DOHH2 (cell line): ENCODE measurements around the gene CACNA1I.

Source experiments
- H3F3A ChIP-seq: fragments of 200-600 bp; sonication (generic), shearing (Covaris generic); 2 replicates; pipeline ENCODE4 v1.6.0; 2016; ENCODE audit warnings: antibody characterized with exemption, mild to moderate bottlenecking; ENCODE audit not compliant: control insufficient read depth, insufficient read depth
- H3K27ac ChIP-seq: fragments of 200-600 bp; sonication (generic); 2 replicates; pipeline ENCODE4 v1.5.1; 2014; ENCODE audit warnings: low read depth, mild to moderate bottlenecking, low read length, moderate library complexity
- H3K27me3 ChIP-seq: fragments of 200-600 bp; sonication (generic); 2 replicates; pipeline ENCODE4 v1.6.1; 2014; ENCODE audit warnings: mild to moderate bottlenecking, low read length, mixed read lengths; ENCODE audit not compliant: control insufficient read depth
- H3K36me3 ChIP-seq: fragments of 200-600 bp; sonication (generic); 2 replicates; pipeline ENCODE4 v1.6.1; 2014; ENCODE audit warnings: mild to moderate bottlenecking, low read length, moderate library complexity, mixed read lengths; ENCODE audit not compliant: control insufficient read depth
- H3K4me1 ChIP-seq: fragments of 200-600 bp; sonication (generic); 2 replicates; pipeline ENCODE4 v1.6.1; 2014; ENCODE audit warnings: mild to moderate bottlenecking, low read length, mixed read lengths; ENCODE audit not compliant: control insufficient read depth
- H3K4me2 ChIP-seq: fragments of 200-600 bp; sonication (generic); 2 replicates; pipeline ENCODE4 v1.6.0; 2014; ENCODE audit warnings: mild to moderate bottlenecking, low read length, moderate library complexity
- H3K4me3 ChIP-seq: fragments of 200-600 bp; sonication (generic); 2 replicates; pipeline ENCODE4 v1.5.1; 2014; ENCODE audit warnings: mild to moderate bottlenecking, low read length, mixed read lengths
- H3K79me2 ChIP-seq: fragments of 200-600 bp; sonication (generic); 2 replicates; pipeline ENCODE4 v1.6.1; 2014; ENCODE audit warnings: mild to moderate bottlenecking, low read length, mixed read lengths; ENCODE audit not compliant: control insufficient read depth
- H3K9me2 ChIP-seq: fragments of 200-600 bp; sonication (generic); replicated peaks from 2 replicates; pipeline ENCODE4 v1.6.1; 2014; ENCODE audit warnings: mild to moderate bottlenecking, low read length, mixed read lengths; ENCODE audit not compliant: control insufficient read depth
- H3K9me3 ChIP-seq: fragments of 200-600 bp; sonication (generic); 2 replicates; pipeline ENCODE4 v1.6.1; 2014; ENCODE audit warnings: antibody characterized with exemption, low read length, mixed read lengths; ENCODE audit not compliant: control insufficient read depth, insufficient read depth
- H4K20me1 ChIP-seq: fragments of 200-600 bp; sonication (generic); 2 replicates; pipeline ENCODE4 v1.6.0; 2014; ENCODE audit warnings: low read depth, mild to moderate bottlenecking, antibody characterized with exemption, low read length, moderate library complexity; ENCODE audit not compliant: control insufficient read depth, insufficient read depth
- EZH2phosphoT487 ChIP-seq: fragments of 200-600 bp; sonication (generic); IDR thresholded peaks from 2 replicates; pipeline ENCODE4 v1.6.1; 2017; ENCODE audit warnings: borderline replicate concordance, mild to moderate bottlenecking, antibody characterized with exemption, low read length, moderate library complexity, mixed read lengths
- TF ChIP-seq, protein P1 (sequence below): fragments of 200-600 bp; sonication (generic); IDR thresholded peaks from one replicate; pipeline ENCODE4 v1.5.1; 2014; ENCODE audit warnings: antibody characterized with exemption, mild to moderate bottlenecking, low read depth, low read length; ENCODE audit not compliant: poor library complexity, severe bottlenecking

CACNA1I gene

DNA sequence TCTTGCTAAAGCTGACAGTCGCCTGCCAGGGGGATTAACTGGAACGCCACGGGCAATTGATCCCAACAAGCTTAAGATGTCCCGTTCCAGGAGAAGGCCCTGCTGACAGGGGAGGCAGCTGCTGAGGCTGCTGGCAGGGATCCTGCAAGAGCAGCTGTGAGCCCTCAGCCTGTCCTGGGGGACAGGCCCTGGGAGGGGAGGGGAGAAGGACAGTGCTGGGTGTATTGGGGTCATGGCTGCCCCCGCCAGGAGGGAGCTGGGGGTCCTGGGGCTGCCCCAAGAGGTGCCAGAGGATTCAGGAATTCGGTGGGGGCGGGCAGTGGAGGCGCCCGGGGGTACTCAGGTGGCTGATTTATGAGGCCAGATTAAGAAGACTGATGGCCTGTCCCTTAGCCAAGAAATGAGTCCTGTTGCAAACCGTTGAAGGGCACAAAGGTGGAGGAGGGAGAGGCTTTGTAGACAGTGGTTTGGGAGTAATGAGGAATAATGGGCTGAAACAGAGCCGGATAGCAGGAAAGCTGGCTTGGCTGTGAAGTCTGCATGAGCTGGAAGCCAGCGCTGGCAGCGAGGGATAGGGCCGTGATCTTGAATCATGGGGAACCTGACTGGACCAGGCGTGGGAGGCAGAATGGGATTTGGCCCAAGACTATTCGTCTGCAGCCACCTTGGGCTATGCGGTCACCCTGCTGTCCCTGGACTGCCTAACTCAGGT is 133.5 kb downstream of the CACNA1I start:
- Histone ChIP-seq H3K4me2 (no peak overlapping the region), H3K9me3 (no peaks in the 10 kb centered on the region), H3K9me2 (no peaks in the 10 kb centered on the region), H3F3A (no peaks in the 10 kb centered on the region), H3K36me3 (no peaks in the 10 kb centered on the region), H3K79me2 (no peaks in the 10 kb centered on the region), H4K20me1 (no peaks in the 10 kb centered on the region), H3K27me3 (no peaks in the 10 kb centered on the region), H3K4me1 (no peaks in the 10 kb centered on the region), H3K4me3 (no peak overlapping the region), H3K27ac (no peak overlapping the region)
- TF ChIP-seq, protein P1, sequence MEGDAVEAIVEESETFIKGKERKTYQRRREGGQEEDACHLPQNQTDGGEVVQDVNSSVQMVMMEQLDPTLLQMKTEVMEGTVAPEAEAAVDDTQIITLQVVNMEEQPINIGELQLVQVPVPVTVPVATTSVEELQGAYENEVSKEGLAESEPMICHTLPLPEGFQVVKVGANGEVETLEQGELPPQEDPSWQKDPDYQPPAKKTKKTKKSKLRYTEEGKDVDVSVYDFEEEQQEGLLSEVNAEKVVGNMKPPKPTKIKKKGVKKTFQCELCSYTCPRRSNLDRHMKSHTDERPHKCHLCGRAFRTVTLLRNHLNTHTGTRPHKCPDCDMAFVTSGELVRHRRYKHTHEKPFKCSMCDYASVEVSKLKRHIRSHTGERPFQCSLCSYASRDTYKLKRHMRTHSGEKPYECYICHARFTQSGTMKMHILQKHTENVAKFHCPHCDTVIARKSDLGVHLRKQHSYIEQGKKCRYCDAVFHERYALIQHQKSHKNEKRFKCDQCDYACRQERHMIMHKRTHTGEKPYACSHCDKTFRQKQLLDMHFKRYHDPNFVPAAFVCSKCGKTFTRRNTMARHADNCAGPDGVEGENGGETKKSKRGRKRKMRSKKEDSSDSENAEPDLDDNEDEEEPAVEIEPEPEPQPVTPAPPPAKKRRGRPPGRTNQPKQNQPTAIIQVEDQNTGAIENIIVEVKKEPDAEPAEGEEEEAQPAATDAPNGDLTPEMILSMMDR, result no peak
- no peak for TF ChIP-seq EZH2phosphoT487

DNA sequence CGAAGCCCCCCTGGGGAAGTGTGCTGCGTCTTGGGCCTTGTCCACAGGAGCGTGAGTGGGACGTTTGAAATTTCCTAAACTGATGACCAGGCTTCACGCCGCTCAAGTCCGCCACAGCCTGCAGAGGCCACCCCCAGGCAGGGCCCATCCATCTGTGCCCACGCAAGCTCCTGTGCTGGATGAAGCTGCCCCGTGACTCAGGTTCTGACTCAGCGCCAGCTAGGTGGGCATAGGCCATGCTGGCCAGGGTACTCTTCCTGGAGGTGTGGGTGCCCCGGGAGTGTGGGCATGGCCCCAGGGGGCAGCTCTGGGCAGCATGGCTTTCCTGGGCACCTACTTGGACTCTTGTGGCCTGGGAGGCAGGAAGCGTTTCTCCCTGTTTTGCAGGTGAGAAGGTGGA is 134.8 kb downstream of the CACNA1I start:
- no peaks in the 10 kb centered on the region for H3K9me3 ChIP-seq
- H3K36me3 ChIP-seq, result no peaks in the 10 kb centered on the region
- H4K20me1 ChIP-seq, result no peaks in the 10 kb centered on the region
- H3K9me2 ChIP-seq, result no peaks in the 10 kb centered on the region
- H3K4me2 ChIP-seq, result no peak overlapping the region
- H3K4me1 ChIP-seq, result no peaks in the 10 kb centered on the region
- TF ChIP-seq, protein P1, result no peak
- TF ChIP-seq EZH2phosphoT487, result no peak
- no peaks in the 10 kb centered on the region for H3K79me2 ChIP-seq
- H3F3A ChIP-seq, result no peaks in the 10 kb centered on the region
- no peaks in the 10 kb centered on the region for H3K27me3 ChIP-seq
- H3K27ac ChIP-seq, result no peak overlapping the region
- no peak overlapping the region for H3K4me3 ChIP-seq

DNA sequence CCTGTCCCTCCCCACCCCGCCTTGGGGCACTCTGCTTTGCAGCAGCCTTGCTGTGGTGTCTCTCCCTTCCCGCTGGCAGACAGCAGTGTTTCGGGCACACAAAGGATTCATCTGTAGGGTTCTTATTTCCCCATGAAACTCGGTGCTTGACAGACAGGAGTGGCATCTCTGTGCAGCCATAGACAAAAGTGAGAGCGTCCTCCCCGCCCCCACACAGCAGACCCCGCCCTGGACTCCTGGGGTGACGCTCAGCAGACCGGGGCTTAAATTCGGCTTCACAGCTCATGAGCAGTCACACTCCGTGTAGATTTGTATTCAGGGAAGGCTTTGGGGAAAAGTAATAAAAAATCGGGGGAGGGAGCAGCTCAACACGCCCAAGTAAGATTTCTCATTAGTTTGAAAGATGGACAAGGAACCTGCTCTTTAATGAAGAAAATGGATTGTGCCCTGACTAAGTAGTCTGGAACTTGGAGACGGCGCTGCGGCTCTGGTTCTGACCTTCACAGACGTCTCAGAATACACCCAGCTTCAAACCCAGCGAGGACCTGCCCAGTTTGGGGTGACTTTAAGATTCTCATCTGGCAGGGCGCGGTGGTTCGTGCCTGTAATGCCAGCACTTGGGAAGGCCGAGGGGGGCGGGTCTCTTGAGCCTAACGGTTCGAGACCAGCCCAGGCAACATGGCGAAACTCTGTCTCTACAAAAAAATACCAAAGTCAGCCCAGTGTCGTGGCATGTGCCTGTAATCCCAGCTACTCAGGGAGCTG is 136.0 kb downstream of the CACNA1I start:
- Histone ChIP-seq H3K4me3 (no peak overlapping the region), H3K9me2 (no peaks in the 10 kb centered on the region), H3K79me2 (no peaks in the 10 kb centered on the region), H3K4me2 (no peak overlapping the region), H3K27ac (no peak overlapping the region), H3F3A (no peaks in the 10 kb centered on the region), H3K9me3 (no peaks in the 10 kb centered on the region), H3K27me3 (no peaks in the 10 kb centered on the region), H4K20me1 (no peaks in the 10 kb centered on the region), H3K36me3 (no peaks in the 10 kb centered on the region), H3K4me1 (no peaks in the 10 kb centered on the region)
- TF ChIP-seq EZH2phosphoT487, result no peak

DNA sequence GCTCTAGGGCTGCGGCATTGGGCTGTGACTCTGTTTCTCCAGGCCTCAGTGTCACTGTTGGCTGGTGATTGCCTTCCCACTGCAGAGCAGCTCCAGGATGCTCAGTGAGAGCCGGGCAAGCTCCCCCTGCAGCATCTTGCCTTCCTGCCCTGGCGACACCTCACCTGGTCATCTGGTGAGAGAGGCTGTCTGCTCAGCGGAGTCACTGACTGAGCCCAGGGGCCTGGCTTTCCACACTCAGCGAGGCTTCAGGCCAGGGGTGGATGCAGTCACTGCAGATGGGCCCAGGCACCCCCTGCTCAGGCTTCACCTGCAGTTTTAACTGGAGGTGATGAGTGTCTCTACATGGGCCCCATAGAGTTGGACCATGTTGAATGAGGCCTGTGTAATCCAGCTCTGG is 136.8 kb downstream of the CACNA1I start:
- no peak overlapping the region for H3K27ac ChIP-seq
- H3K4me3 ChIP-seq, result no peak overlapping the region
- H3K4me2 ChIP-seq, result no peak overlapping the region
- H3K4me1 ChIP-seq, result no peaks in the 10 kb centered on the region
- no peaks in the 10 kb centered on the region for H3F3A ChIP-seq
- TF ChIP-seq, protein P1, result no peak
- TF ChIP-seq EZH2phosphoT487, result no peak
- no peaks in the 10 kb centered on the region for H3K9me3 ChIP-seq
- no peaks in the 10 kb centered on the region for H3K36me3 ChIP-seq
- H4K20me1 ChIP-seq, result no peaks in the 10 kb centered on the region
- no peaks in the 10 kb centered on the region for H3K79me2 ChIP-seq
- no peaks in the 10 kb centered on the region for H3K9me2 ChIP-seq
- no peaks in the 10 kb centered on the region for H3K27me3 ChIP-seq
